CD4-positive, alpha-beta memory T cell (primary cell): ENCODE results near the gene RADX. TPM values are rescaled to one million over a fixed set of nuclear protein-coding genes. Genes with fewer than 3 reads are reported as not detected.

Source experiments
- CTCF ChIA-PET: fragments of 350-600 bp; sonication (Branson Sonifier 250); formaldehyde crosslinking; loops from one replicate; lab custom pipeline; 2021; ENCODE audit warnings: inconsistent platforms; ENCODE audit not compliant: partially characterized antibody; lab: Charles Lee
- POLR2A ChIA-PET: fragments of 350-600 bp; sonication (Branson Sonifier 250); formaldehyde crosslinking; loops from one replicate; lab custom pipeline; 2021; ENCODE audit not compliant: partially characterized antibody; lab: Charles Lee
- DNase-seq, 5 donors: peaks; one replicate each; pipeline versions ENCODE4 v3.0.0 to v3.0.0-alpha.2; 2020 to 2022; ENCODE audit warnings: mixed read lengths in 1 of 5
- H3K27ac ChIP-seq: one replicate; pipeline ENCODE4 v1.7.0; 2013; ENCODE audit warnings: low read depth, low read length
- H3K27me3 ChIP-seq: 2 replicates; pipeline ENCODE4 v1.7.0; 2013; ENCODE audit warnings: mild to moderate bottlenecking, low read length, moderate library complexity; ENCODE audit not compliant: insufficient read depth
- H3K36me3 ChIP-seq: 2 replicates; pipeline ENCODE4 v1.7.0; 2013; ENCODE audit warnings: mild to moderate bottlenecking, low read length, moderate library complexity; ENCODE audit not compliant: insufficient read depth
- H3K4me1 ChIP-seq: 2 replicates; pipeline ENCODE4 v1.7.0; 2013; ENCODE audit warnings: mild to moderate bottlenecking, low read length, moderate library complexity; ENCODE audit not compliant: insufficient read depth
- H3K4me3 ChIP-seq, 2 donors: one replicate each; pipeline ENCODE4 v1.7.0; 2013; ENCODE audit warnings: low read length in 2 of 2, mild to moderate bottlenecking in 1 of 2
- H3K9me3 ChIP-seq, 2 donors: one replicate each; pipeline ENCODE4 v1.7.0; 2013; ENCODE audit warnings: low read length in 2 of 2, control low read depth in 1 of 2; ENCODE audit not compliant: control insufficient read depth in 1 of 2
- H3K27ac Mint-ChIP-seq, 7 donors: one replicate each; pipeline ENCODE4 v1.8.0; 2020 to 2021; ENCODE audit warnings: mixed read lengths in 7 of 7, mild to moderate bottlenecking in 6 of 7, inconsistent platforms in 3 of 7, moderate library complexity in 3 of 7
- H3K27me3 Mint-ChIP-seq, 2 donors: one replicate each; pipeline ENCODE4 v1.8.0; 2020 to 2021; ENCODE audit warnings: mixed read lengths in 2 of 2
- H3K36me3 Mint-ChIP-seq, 2 donors: one replicate each; pipeline ENCODE4 v1.8.0; 2020 to 2021; ENCODE audit warnings: mixed read lengths in 2 of 2, inconsistent platforms in 1 of 2, mild to moderate bottlenecking in 1 of 2
- H3K4me1 Mint-ChIP-seq, 4 donors: one replicate each; pipeline ENCODE4 v1.8.0; 2020 to 2021; ENCODE audit warnings: mixed read lengths in 4 of 4, mild to moderate bottlenecking in 1 of 4
- H3K4me3 Mint-ChIP-seq, 8 donors: one replicate each; pipeline ENCODE4 v1.8.0; 2020 to 2021; ENCODE audit warnings: mixed read lengths in 8 of 8, mild to moderate bottlenecking in 7 of 8, moderate library complexity in 6 of 8, inconsistent platforms in 3 of 8
- H3K9me3 Mint-ChIP-seq, 8 donors: one replicate each; pipeline ENCODE4 v1.8.0; 2020 to 2021; ENCODE audit warnings: mixed read lengths in 8 of 8, mild to moderate bottlenecking in 5 of 8, inconsistent platforms in 3 of 8, moderate library complexity in 1 of 8
- intact Hi-C: fragments of 100-400 bp; cut with micrococcal nuclease; formaldehyde crosslinking; loops from one replicate; pipeline ENCODE4 v1.15.1; 2023
- polyA plus RNA-seq, 2 donors: library from polyadenylated mRNA; unstranded; fragments of 300-500 nt; fragmentation: Illumina TruSeq; gene quantifications; one replicate each; pipeline ENCODE4 v1.2.3, GENCODE V29; 2021
- total RNA-seq, 2 experiments: library from RNA; stranded (reverse); gene quantifications; one replicate each; pipeline ENCODE4 v1.2.3, GENCODE V29; 2021

Gene RADX
- total and polyA plus RNA-seq, 4 experiments from 2014 or later, result 2.4 to 16.2 (median 10.4) TPM

GRCh38 chrX:106606571-106606970, 5.2 kb upstream of the RADX start:
- Mint-ChIP-seq H3K27me3 (no peaks in the 10 kb centered on the region), H3K36me3 (no peaks in the 10 kb centered on the region), H3K4me1 (peaks cover 8 to 17% (median 13%) of the 10 kb centered on the region in 4 donors), H3K4me3 (no peak overlapping the region), H3K27ac (peak overlapping the region in 2 of 7 donors; percentile 32 to 63), H3K9me3 (peaks cover 0 to 4% (median 0%) of the 10 kb centered on the region in 8 donors)
- Histone ChIP-seq H3K4me3 (no peak overlapping the region), H3K27ac (no peak overlapping the region), H3K36me3 (no peaks in the 10 kb centered on the region), H3K27me3 (no peaks in the 10 kb centered on the region), H3K4me1 (peaks cover 14% of the 10 kb centered on the region), H3K9me3 (no peaks in the 10 kb centered on the region)
- intact Hi-C loops, result no loop called here
- DNase-seq, result no peak
- ChIA-PET CTCF (no interaction called here), POLR2A (no interaction called here)

GRCh38 chrX:106608016-106608415, 3.8 kb upstream of the RADX start:
- H3K4me3 Mint-ChIP-seq, result peak overlapping the region in 4 of 8 donors; percentile 19 to 55 (median 34)
- intact Hi-C loops, result no loop called here
- Histone ChIP-seq H3K4me3 (no peak overlapping the region), H3K36me3 (no peaks in the 10 kb centered on the region), H3K9me3 (no peaks in the 10 kb centered on the region), H3K27me3 (no peaks in the 10 kb centered on the region), H3K4me1 (peaks cover 19% of the 10 kb centered on the region), H3K27ac (peak overlapping the region; percentile 43)
- ChIA-PET CTCF (no interaction called here), POLR2A (no interaction called here)
- H3K4me1 Mint-ChIP-seq, result peaks cover 8 to 30% (median 18%) of the 10 kb centered on the region in 4 donors
- peaks cover 0 to 3% (median 0%) of the 10 kb centered on the region in 8 donors for H3K9me3 Mint-ChIP-seq
- peak; percentile 60 to 74 (median 65) for DNase-seq
- peak overlapping the region; percentile 80 to 94 (median 90) for H3K27ac Mint-ChIP-seq
- H3K27me3 Mint-ChIP-seq, result no peaks in the 10 kb centered on the region
- H3K36me3 Mint-ChIP-seq, result peaks cover 0 to 3% of the 10 kb centered on the region in 2 donors

GRCh38 chrX:106611317-106611678, 480 bp upstream of the RADX start:
- POLR2A ChIA-PET, result interaction anchor here (0.8 to 1.1 kb wide), 3 partner anchors 89 to 1408 kb away, joined by 3 read pairs; no protein-coding TSS in a partner anchor
- no peaks in the 10 kb centered on the region for H3K9me3 ChIP-seq
- CTCF ChIA-PET, result interaction anchor here (1.2 kb wide), 1 partner anchor 130 kb away, joined by 4 read pairs; no protein-coding TSS in a partner anchor

DNA sequence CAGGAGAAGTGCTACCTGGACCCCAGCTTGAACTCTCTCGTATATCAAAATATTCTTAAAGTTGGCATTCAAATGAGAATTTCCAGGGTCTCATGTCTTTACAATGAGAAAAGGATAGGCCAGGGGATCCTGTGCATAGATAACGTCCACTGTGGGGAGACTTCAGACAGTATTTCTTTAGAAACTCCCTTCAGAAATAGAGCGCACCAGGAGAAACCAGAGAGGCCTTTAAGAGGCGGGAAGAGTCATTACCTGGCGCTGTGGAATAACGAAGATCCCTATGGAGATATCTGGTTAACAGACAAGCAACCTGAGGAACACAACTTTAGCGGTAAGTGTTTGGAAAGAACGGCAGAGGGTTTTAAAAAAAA, 600 bp downstream of the RADX start:
- H3K36me3 Mint-ChIP-seq, result peaks cover 0 to 3% of the 10 kb centered on the region in 2 donors
- no peaks in the 10 kb centered on the region for H3K27me3 Mint-ChIP-seq
- peak overlapping the region; percentile 81 for H3K27ac ChIP-seq
- peak overlapping the region; percentile 66 to 73 for H3K4me3 ChIP-seq
- no peaks in the 10 kb centered on the region for H3K9me3 ChIP-seq
- CTCF ChIA-PET, result interaction anchor here (1.2 kb wide), 1 partner anchor 131 kb away, joined by 4 read pairs; no protein-coding TSS in a partner anchor
- intact Hi-C loops, result loop anchor here (5.0 to 10.0 kb wide), 2 partner anchors 128 to 190 kb away; partner anchors contain the start of gene TBC1D8B
- POLR2A ChIA-PET, result interaction anchor here (0.7 to 1.1 kb wide), 2 partner anchors 128 to 1016 kb away, joined by 3 read pairs; partner anchors contain the start of gene PRPS1
- peaks cover 25% of the 10 kb centered on the region for H3K4me1 ChIP-seq
- H3K9me3 Mint-ChIP-seq, result peaks cover 0 to 3% (median 0%) of the 10 kb centered on the region in 8 donors
- peak overlapping the region; percentile 84 to 96 (median 93) for H3K4me3 Mint-ChIP-seq
- H3K4me1 Mint-ChIP-seq, result peaks cover 14 to 40% (median 29%) of the 10 kb centered on the region in 4 donors
- no peaks in the 10 kb centered on the region for H3K27me3 ChIP-seq
- peak in 1 of 5 donors; percentile 12 for DNase-seq
- H3K36me3 ChIP-seq, result no peaks in the 10 kb centered on the region
- H3K27ac Mint-ChIP-seq, result peak overlapping the region; percentile 92 to 99 (median 95)

More at GRCh38 chrX:106611317-106611678, 480 bp upstream of the RADX start:
- Mint-ChIP-seq H3K4me3 (peak overlapping the region; percentile 84 to 96 (median 93)), H3K36me3 (peaks cover 0 to 3% of the 10 kb centered on the region in 2 donors), H3K27me3 (no peaks in the 10 kb centered on the region), H3K27ac (peak overlapping the region; percentile 92 to 99 (median 95)), H3K9me3 (peaks cover 0 to 3% (median 0%) of the 10 kb centered on the region in 8 donors), H3K4me1 (peaks cover 14 to 40% (median 29%) of the 10 kb centered on the region in 4 donors)
- Histone ChIP-seq H3K4me1 (peaks cover 25% of the 10 kb centered on the region), H3K27me3 (no peaks in the 10 kb centered on the region), H3K36me3 (no peaks in the 10 kb centered on the region), H3K4me3 (peak overlapping the region in 1 of 2 donors; percentile 66), H3K27ac (peak overlapping the region; percentile 48)
- DNase-seq, result no peak
- intact Hi-C loops, result loop anchor here (2.0 to 10.0 kb wide), 3 partner anchors 126 to 1480 kb away; partner anchors contain the start of genes ATG4A, PSMD10 and TBC1D8B

- no peak for DNase-seq
- POLR2A ChIA-PET, result no interaction called here
- H3K36me3 Mint-ChIP-seq, result peaks cover 0 to 3% of the 10 kb centered on the region in 2 donors
- H3K4me1 Mint-ChIP-seq, result peaks cover 7 to 34% (median 22%) of the 10 kb centered on the region in 4 donors
- no peaks in the 10 kb centered on the region for H3K9me3 ChIP-seq
- H3K4me1 ChIP-seq, result peaks cover 18% of the 10 kb centered on the region
- H3K27me3 ChIP-seq, result no peaks in the 10 kb centered on the region
- H3K27ac ChIP-seq, result no peak overlapping the region
- peak overlapping the region in 5 of 7 donors; percentile 63 to 96 (median 92) for H3K27ac Mint-ChIP-seq
- peaks cover 0 to 3% (median 0%) of the 10 kb centered on the region in 8 donors for H3K9me3 Mint-ChIP-seq
- peak overlapping the region in 1 of 2 donors; percentile 66 for H3K4me3 ChIP-seq
- peak overlapping the region; percentile 84 to 96 (median 93) for H3K4me3 Mint-ChIP-seq
- intact Hi-C loops, result loop anchor here (5.0 to 10.0 kb wide), 2 partner anchors 128 to 189 kb away; partner anchors contain the start of gene TBC1D8B
- CTCF ChIA-PET, result no interaction called here
- no peaks in the 10 kb centered on the region for H3K36me3 ChIP-seq
- no peaks in the 10 kb centered on the region for H3K27me3 Mint-ChIP-seq
These were observed 1.5 kb downstream of the RADX start for GRCh38 chrX:106613277-106613676.

GRCh38 chrX:106615041-106615440, 3.3 kb downstream of the RADX start:
- peaks cover 7 to 30% (median 19%) of the 10 kb centered on the region in 4 donors for H3K4me1 Mint-ChIP-seq
- no peaks in the 10 kb centered on the region for H3K36me3 ChIP-seq
- H3K27ac ChIP-seq, result no peak overlapping the region
- no peak overlapping the region for H3K4me3 Mint-ChIP-seq
- no peaks in the 10 kb centered on the region for H3K9me3 ChIP-seq
- peaks cover 13% of the 10 kb centered on the region for H3K4me1 ChIP-seq
- peaks cover 0 to 3% of the 10 kb centered on the region in 2 donors for H3K36me3 Mint-ChIP-seq
- H3K27me3 ChIP-seq, result no peaks in the 10 kb centered on the region
- no peak overlapping the region for H3K4me3 ChIP-seq
- H3K27ac Mint-ChIP-seq, result no peak overlapping the region
- DNase-seq, result no peak
- peaks cover 0 to 3% (median 0%) of the 10 kb centered on the region in 8 donors for H3K9me3 Mint-ChIP-seq
- intact Hi-C loops, result loop anchor here (10.0 kb wide), 1 partner anchor 130 kb away; no protein-coding TSS in a partner anchor
- POLR2A ChIA-PET, result no interaction called here
- CTCF ChIA-PET, result no interaction called here
- H3K27me3 Mint-ChIP-seq, result no peaks in the 10 kb centered on the region

DNA sequence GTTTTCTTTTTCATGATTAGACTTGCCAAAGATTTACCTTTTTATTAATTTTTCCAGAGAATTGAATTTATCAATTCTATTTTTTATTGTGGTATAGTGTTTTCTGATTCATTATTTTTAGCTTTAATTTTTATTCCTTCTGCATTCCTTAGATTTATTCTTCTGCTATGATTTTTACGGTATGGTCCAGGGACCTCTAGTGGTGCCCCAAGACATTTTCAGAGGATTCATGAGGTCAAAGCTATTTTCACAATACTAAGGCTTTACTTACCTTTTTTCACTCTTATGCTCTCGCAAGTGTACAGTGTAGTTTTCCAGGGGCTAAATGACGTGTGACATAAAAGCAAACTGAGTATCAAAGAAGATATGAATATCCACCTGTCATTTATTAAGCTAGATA, 8.0 kb downstream of the RADX start:
- no peak overlapping the region for H3K4me3 ChIP-seq
- peak in 2 of 5 donors; percentile 8 to 15 for DNase-seq
- H3K9me3 ChIP-seq, result no peaks in the 10 kb centered on the region
- Mint-ChIP-seq H3K4me1 (peaks cover 0 to 13% (median 3%) of the 10 kb centered on the region in 4 donors), H3K9me3 (no peaks in the 10 kb centered on the region), H3K4me3 (no peak overlapping the region), H3K27ac (no peak overlapping the region), H3K36me3 (peaks cover 3 to 5% of the 10 kb centered on the region in 2 donors), H3K27me3 (no peaks in the 10 kb centered on the region)
- ChIA-PET CTCF (interaction anchor here (0.8 to 2.5 kb wide), 5 partner anchors 9 to 142 kb away, joined by 3 to 19 read pairs (median 3); no protein-coding TSS in a partner anchor), POLR2A (no interaction called here)
- no peaks in the 10 kb centered on the region for H3K27me3 ChIP-seq
- H3K36me3 ChIP-seq, result no peaks in the 10 kb centered on the region
- intact Hi-C loops, result loop anchor here (10.0 kb wide), 1 partner anchor 135 kb away; no protein-coding TSS in a partner anchor
- no peak overlapping the region for H3K27ac ChIP-seq
- no peaks in the 10 kb centered on the region for H3K4me1 ChIP-seq
